ENCODE measurements around the gene TRPM1.

- TF ChIP-seq CTCF (IDR thresholded peaks at IDR 0.05) (no peak), POLR2A (IDR thresholded peaks at IDR 0.05) (no peak)
Observed at GRCh38 chr15:31039961-31040360, 61.6 kb downstream of the TRPM1 start.
